Nephron progenitor cell (in vitro differentiated cells): ENCODE results near the gene SNRPF.

Experiments
- DNase-seq: peaks from one replicate; pipeline ENCODE4 v3.0.0; 2021
- H3K27ac Mint-ChIP-seq: 2 replicates; pipeline ENCODE4 v1.8.0; 2021; ENCODE audit warnings: mild to moderate bottlenecking, moderate library complexity, mixed read lengths
- H3K27me3 Mint-ChIP-seq: 2 replicates; pipeline ENCODE4 v1.8.0; 2021; ENCODE audit warnings: mild to moderate bottlenecking, low read depth, mixed read lengths; ENCODE audit not compliant: poor library complexity
- H3K36me3 Mint-ChIP-seq: 2 replicates; pipeline ENCODE4 v1.8.0; 2021; ENCODE audit warnings: low read depth, mixed read lengths
- H3K4me1 Mint-ChIP-seq: 2 replicates; pipeline ENCODE4 v1.8.0; 2021; ENCODE audit warnings: mixed read lengths
- H3K4me3 Mint-ChIP-seq: 2 replicates; pipeline ENCODE4 v1.8.0; 2021; ENCODE audit warnings: mild to moderate bottlenecking, moderate library complexity, mixed read lengths
- H3K9me3 Mint-ChIP-seq: 2 replicates; pipeline ENCODE4 v1.8.0; 2021; ENCODE audit warnings: mild to moderate bottlenecking, moderate library complexity, mixed read lengths
- CTCF ChIP-seq: fragments of 200-600 bp; sonication (generic); IDR thresholded peaks from 2 replicates; pipeline ENCODE4 v1.5.0; 2021; ENCODE audit warnings: antibody characterized with exemption

SNRPF gene

GRCh38 chr12:95857156-95857555 is 1.6 kb upstream of the SNRPF start:
- Mint-ChIP-seq H3K27me3 (peaks cover 4% of the 10 kb centered on the region), H3K9me3 (peaks cover 16% of the 10 kb centered on the region), H3K27ac (no peak overlapping the region), H3K4me3 (no peak overlapping the region), H3K36me3 (no peaks in the 10 kb centered on the region), H3K4me1 (peaks cover 8% of the 10 kb centered on the region)
- no peak for TF ChIP-seq CTCF
- no peak for DNase-seq

- Mint-ChIP-seq H3K27ac (no peak overlapping the region), H3K9me3 (peaks cover 22% of the 10 kb centered on the region), H3K36me3 (no peaks in the 10 kb centered on the region), H3K4me1 (peaks cover 8% of the 10 kb centered on the region), H3K27me3 (peaks cover 4% of the 10 kb centered on the region), H3K4me3 (no peak overlapping the region)
- no peak for DNase-seq
- TF ChIP-seq CTCF = no peak
Observed at GRCh38 chr12:95857799-95858198, 953 bp upstream of the SNRPF start.

DNA sequence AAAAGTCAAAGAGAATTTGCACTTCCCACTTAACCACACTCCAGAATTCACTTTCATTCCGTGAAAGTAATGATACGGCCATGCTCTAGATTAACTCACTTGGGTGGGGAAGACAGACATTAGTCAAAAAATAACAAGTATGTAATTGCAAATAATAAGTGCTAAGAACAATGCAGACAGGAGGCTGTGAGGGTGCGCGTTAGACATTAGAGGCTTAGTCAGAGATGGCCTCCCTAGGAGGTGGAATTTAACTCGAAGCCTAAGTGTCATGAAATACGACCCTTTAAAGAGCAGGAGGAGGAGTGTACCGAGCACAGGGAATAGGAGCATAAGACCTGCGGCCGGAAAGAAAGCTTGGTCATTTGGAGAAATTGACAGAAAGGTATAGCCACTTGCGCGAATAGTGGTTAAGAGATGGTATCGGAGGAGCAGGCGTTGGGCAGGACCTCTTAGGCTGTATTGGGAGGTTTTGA is 628 bp downstream of the SNRPF start:
- H3K9me3 Mint-ChIP-seq = peaks cover 25% of the 10 kb centered on the region
- DNase-seq = no peak
- H3K4me3 Mint-ChIP-seq = no peak overlapping the region
- TF ChIP-seq CTCF = no peak
- H3K27me3 Mint-ChIP-seq = peaks cover 4% of the 10 kb centered on the region
- peaks cover 4% of the 10 kb centered on the region for H3K4me1 Mint-ChIP-seq
- H3K36me3 Mint-ChIP-seq = no peaks in the 10 kb centered on the region
- no peak overlapping the region for H3K27ac Mint-ChIP-seq

DNA sequence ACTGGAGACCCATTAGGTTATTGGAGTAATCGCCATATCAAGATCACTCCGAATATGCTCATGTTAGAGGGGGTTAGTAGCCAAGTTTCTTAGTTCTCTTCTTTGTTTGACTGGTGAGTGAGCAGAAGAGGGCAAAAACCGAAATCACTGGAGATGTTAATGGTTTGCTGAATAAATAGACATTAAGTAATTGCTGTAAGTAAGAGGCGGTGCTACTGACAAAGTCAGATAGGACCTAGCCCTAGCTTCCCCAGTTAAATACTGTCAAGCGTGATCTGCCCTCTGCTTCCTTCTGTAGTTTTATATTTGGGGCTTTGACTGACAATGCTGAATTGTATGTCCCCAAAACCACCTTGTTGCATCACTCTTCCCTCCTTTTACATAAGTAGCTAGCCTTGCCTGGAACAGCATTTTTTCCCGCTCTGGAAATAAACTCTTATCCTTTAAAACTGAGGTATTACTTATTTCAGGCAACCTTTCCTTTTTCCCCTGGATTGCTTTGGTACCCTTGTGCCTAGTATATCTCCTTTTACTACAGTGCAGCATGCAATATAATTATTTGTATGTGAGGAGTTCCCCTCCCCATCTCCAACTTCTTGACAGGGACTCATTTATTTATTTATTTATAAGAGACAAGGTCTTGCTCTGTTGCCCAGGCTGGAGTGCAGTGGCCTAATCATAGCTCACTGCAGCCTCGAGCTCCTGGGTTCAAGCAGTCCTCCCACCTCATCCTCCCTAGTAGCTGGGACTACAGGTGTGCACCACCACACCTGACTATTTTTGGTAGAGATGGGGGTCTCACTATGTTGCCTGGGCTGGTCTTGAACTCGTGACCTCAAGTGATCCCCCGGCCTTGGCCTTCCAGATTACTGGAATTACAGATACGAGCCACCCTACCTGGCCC is 1.4 kb downstream of the SNRPF start:
- no peak for DNase-seq
- H3K36me3 Mint-ChIP-seq = no peaks in the 10 kb centered on the region
- no peak overlapping the region for H3K4me3 Mint-ChIP-seq
- TF ChIP-seq CTCF = no peak
- H3K9me3 Mint-ChIP-seq = peaks cover 25% of the 10 kb centered on the region
- H3K27me3 Mint-ChIP-seq = peaks cover 4% of the 10 kb centered on the region
- no peaks in the 10 kb centered on the region for H3K4me1 Mint-ChIP-seq
- H3K27ac Mint-ChIP-seq = no peak overlapping the region

GRCh38 chr12:95862038-95862437 is 3.3 kb downstream of the SNRPF start:
- DNase-seq = no peak
- Mint-ChIP-seq H3K4me3 (no peak overlapping the region), H3K27me3 (peaks cover 4% of the 10 kb centered on the region), H3K27ac (no peak overlapping the region), H3K36me3 (peaks cover 3% of the 10 kb centered on the region), H3K9me3 (peaks cover 25% of the 10 kb centered on the region), H3K4me1 (no peaks in the 10 kb centered on the region)
- TF ChIP-seq CTCF = no peak

DNA sequence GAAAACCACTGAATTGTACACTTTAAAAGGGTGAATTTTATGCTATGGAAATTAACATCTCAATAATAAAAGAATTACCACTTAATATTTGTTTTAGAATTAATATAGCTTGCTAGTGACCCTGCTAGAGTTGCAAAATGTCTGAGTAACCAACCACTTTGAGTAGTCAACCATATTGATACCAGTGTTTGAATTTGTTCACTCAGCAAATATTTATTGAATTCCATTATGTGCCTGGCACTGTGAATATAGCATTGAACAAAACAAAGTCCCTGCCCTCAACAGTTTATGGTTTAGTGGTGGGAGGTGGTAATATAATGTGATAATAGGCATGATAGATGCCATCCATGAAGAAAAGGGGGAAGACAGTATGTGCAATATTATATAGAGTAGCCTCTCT is 4.6 kb downstream of the SNRPF start:
- no peak for TF ChIP-seq CTCF
- H3K36me3 Mint-ChIP-seq = peaks cover 14% of the 10 kb centered on the region
- H3K4me3 Mint-ChIP-seq = no peak overlapping the region
- H3K4me1 Mint-ChIP-seq = no peaks in the 10 kb centered on the region
- H3K27ac Mint-ChIP-seq = no peak overlapping the region
- DNase-seq = no peak
- H3K27me3 Mint-ChIP-seq = no peaks in the 10 kb centered on the region
- peaks cover 25% of the 10 kb centered on the region for H3K9me3 Mint-ChIP-seq
